GM12878 (cell line): ENCODE results near the gene TGDS. TPM values are rescaled to one million over a fixed set of nuclear protein-coding genes. Genes with fewer than 3 reads are reported as not detected.

ENCODE experiments used
- ATAC-seq: fragments of 200-7000 bp; cut with Tn5 transposase; 3 replicates; pipeline ENCODE4 v1.9.1; 2020; ENCODE audit warnings: mild to moderate bottlenecking, moderate library complexity
- BruUV-seq: library from RNA; stranded (reverse); fragments of 400-500 nt; replicated peaks from 2 replicates; lab custom pipeline; 2021; lab: Mats Ljungman, UMichigan
- CTCF ChIA-PET: fragments of 300-600 bp; sonication (Branson Sonifier 250); formaldehyde crosslinking; extraction: SDS; loops from one replicate; lab custom pipeline; 2021; ENCODE audit warnings: inconsistent platforms; lab: Yijun Ruan, JAX
- POLR2A ChIA-PET: fragments of 350-600 bp; formaldehyde crosslinking; extraction: SDS; loops from one replicate; lab custom pipeline; 2021; ENCODE audit warnings: inconsistent platforms; lab: Charles Lee
- RAD21 ChIA-PET: fragments of 300-600 bp; sonication (Branson Sonifier 250); formaldehyde crosslinking; loops from one replicate; lab custom pipeline; 2023; ENCODE audit warnings: antibody characterized with exemption; ENCODE audit not compliant: unreplicated experiment; lab: Charles Lee
- SMC1A ChIA-PET: fragments of 300-600 bp; sonication (Branson Sonifier 250); formaldehyde crosslinking; loops from one replicate; lab custom pipeline; 2023; ENCODE audit not compliant: unreplicated experiment, uncharacterized antibody; lab: Charles Lee
- DNase-seq: peaks from one replicate; pipeline ENCODE4 v3.0.0-alpha.2; 2011; ENCODE audit warnings: low read depth, low spot score
- FAIRE-seq: peaks from 3 replicates; lab custom pipeline; 2011; peaks lifted over from hg19 to GRCh38; lab: Jason Lieb, UNC
- H2AFZ ChIP-seq: 2 replicates; pipeline ENCODE4 v1.6.0; 2011; ENCODE audit warnings: low read depth, low read length, control low read depth; ENCODE audit not compliant: control insufficient read depth
- H3K27ac ChIP-seq: 2 replicates; pipeline ENCODE4 v1.5.1; 2011; ENCODE audit warnings: control low read depth; ENCODE audit not compliant: control insufficient read depth, insufficient read depth
- H3K27me3 ChIP-seq, 2 experiments: replicated peaks in 1 of 2; 2 replicates each; pipeline versions ENCODE4 v1.6.0 to v1.6.1; 2011; ENCODE audit warnings: low read length in 1 of 2; ENCODE audit not compliant: control insufficient read depth in 2 of 2, insufficient read depth in 2 of 2
- H3K36me3 ChIP-seq, 2 experiments: 2 replicates each; pipeline ENCODE4 v1.5.1; 2011; ENCODE audit warnings: low read length in 1 of 2; ENCODE audit not compliant: control insufficient read depth in 2 of 2, insufficient read depth in 2 of 2
- H3K4me1 ChIP-seq: 2 replicates; pipeline ENCODE4 v1.6.1; 2011; ENCODE audit warnings: mild to moderate bottlenecking, low read length, moderate library complexity, mixed read lengths; ENCODE audit not compliant: control insufficient read depth, insufficient read depth
- H3K4me2 ChIP-seq: 2 replicates; pipeline ENCODE4 v1.6.0; 2011; ENCODE audit warnings: control low read depth; ENCODE audit not compliant: control insufficient read depth, insufficient read depth
- H3K4me3 ChIP-seq: fragments of 200-600 bp; sonication (generic); 2 replicates; pipeline ENCODE4 v1.5.1; 2016
- H3K79me2 ChIP-seq: 2 replicates; pipeline ENCODE4 v1.6.0; 2011; ENCODE audit warnings: low read length; ENCODE audit not compliant: control insufficient read depth, insufficient read depth
- H3K9ac ChIP-seq: 2 replicates; pipeline ENCODE4 v1.8.0; 2011; ENCODE audit warnings: low read length, control low read depth, mixed read lengths; ENCODE audit not compliant: control insufficient read depth, insufficient read depth
- H3K9me3 ChIP-seq: replicated peaks from 3 replicates; pipeline ENCODE4 v1.5.1; 2011; ENCODE audit warnings: mild to moderate bottlenecking, low read length; ENCODE audit not compliant: control insufficient read depth, insufficient read depth
- H4K20me1 ChIP-seq: 2 replicates; pipeline ENCODE4 v1.6.0; 2011; ENCODE audit not compliant: control insufficient read depth, insufficient read depth
- BCLAF1 ChIP-seq: fragments of 450-650 bp; IDR thresholded peaks from 2 replicates; pipeline ENCODE4 v1.6.1; 2017; ENCODE audit warnings: antibody characterized with exemption, mild to moderate bottlenecking, moderate library complexity
- CBFB ChIP-seq: IDR thresholded peaks from 2 replicates; pipeline ENCODE4 v1.6.1; 2016; ENCODE audit warnings: antibody characterized with exemption, low read depth
- EZH2 ChIP-seq: IDR thresholded peaks from 2 replicates; pipeline ENCODE4 v1.6.1; 2012; ENCODE audit warnings: low read depth, mild to moderate bottlenecking, control low read depth, inconsistent platforms, low read length, borderline replicate concordance; ENCODE audit not compliant: control insufficient read depth
- SPI1 ChIP-seq: IDR thresholded peaks from 2 replicates; pipeline ENCODE4 v1.6.1; 2011; ENCODE audit warnings: low read depth, mild to moderate bottlenecking, low read length, moderate library complexity, borderline replicate concordance; ENCODE audit not compliant: insufficient read depth
- WGBS: methylation state at CpG from one replicate; pipeline ENCODE4 v1.1.6; 2016; ENCODE audit warnings: low lambda C conversion rate; ENCODE audit not compliant: insufficient replicate concordance, insufficient coverage; ENCODE audit errors: missing lambda C conversion rate; 5-methylcytosine and 5-hydroxymethylcytosine counted together
- in situ Hi-C: fragments of 300-500 bp; cut with MboI; formaldehyde crosslinking; loops from 9 replicates; pipeline ENCODE4 v1.14.3; 2018; ENCODE audit warnings: mixed read lengths
- intact Hi-C: fragments of 100-400 bp; cut with micrococcal nuclease; formaldehyde crosslinking; loops from one replicate; pipeline ENCODE4 v1.14.2; 2022; ENCODE audit not compliant: unreplicated experiment
- polyA plus RNA-seq, 11 experiments: library from polyadenylated mRNA; depleted of rRNA in 4 of 11; unstranded in 6 of 11; stranded (reverse) in 5 of 11; fragments of >200 nt; fragmentation: Nextera tagmentation in 4 of 11; fragmentation: Illumina TruSeq in 1 of 11; extraction: Ambion mirVana in 4 of 11; extraction: Trizol in 1 of 11; gene quantifications; 1 replicate in 1 of 11; 2 replicates in 10 of 11; pipeline versions ENCODE4 v1.2.1 to v1.2.3, GENCODE V29; 2011 to 2016; ENCODE audit warnings: inconsistent platforms in 2 of 11, missing spikeins in 2 of 11, low read depth in 1 of 11
- total RNA-seq, 4 experiments: library from RNA; depleted of rRNA in 3 of 4; stranded (reverse); fragments of >200 nt in 3 of 4; fragmentation: Illumina TruSeq in 1 of 4; extraction: Trizol in 1 of 4; gene quantifications; 2 replicates each; pipeline versions ENCODE4 v1.2.1 to v1.2.3, GENCODE V29; 2013 to 2021
- TF ChIP-seq, protein P1 (sequence below): IDR thresholded peaks from 2 replicates; pipeline ENCODE4 v1.6.1; 2011; ENCODE audit warnings: borderline replicate concordance, low read depth, mild to moderate bottlenecking, moderate library complexity, low read length; ENCODE audit not compliant: insufficient read depth, poor library complexity, severe bottlenecking

TGDS gene
- total and polyA plus RNA-seq, 10 of the 15 experiments (the other 5 are each of a cell fraction or from before 2014, with no cell fraction given): 13.1 to 44.3 (median 23.8) TPM

- Histone ChIP-seq H3K79me2 (no peaks in the 10 kb centered on the region), H3K27ac (no peak overlapping the region), H2AFZ (no peak overlapping the region), H3K4me1 (no peaks in the 10 kb centered on the region), H3K4me3 (no peak overlapping the region), H3K9ac (no peak overlapping the region), H3K9me3 (no peaks in the 10 kb centered on the region), H3K36me3 (no peaks in the 10 kb centered on the region), H3K4me2 (no peak overlapping the region), H3K27me3 (no peaks in the 10 kb centered on the region), H4K20me1 (no peaks in the 10 kb centered on the region)
- 100% methylated on average over 2 of the region's 2 CpGs for WGBS
- RAD21 ChIA-PET: interaction anchor here (1.5 kb wide), 1 partner anchor 13 kb away, joined by 4 read pairs; no protein-coding TSS in a partner anchor
- no peak for TF ChIP-seq CBFB
- TF ChIP-seq BCLAF1: no peak
- no peak for TF ChIP-seq SPI1
- TF ChIP-seq, protein P1, sequence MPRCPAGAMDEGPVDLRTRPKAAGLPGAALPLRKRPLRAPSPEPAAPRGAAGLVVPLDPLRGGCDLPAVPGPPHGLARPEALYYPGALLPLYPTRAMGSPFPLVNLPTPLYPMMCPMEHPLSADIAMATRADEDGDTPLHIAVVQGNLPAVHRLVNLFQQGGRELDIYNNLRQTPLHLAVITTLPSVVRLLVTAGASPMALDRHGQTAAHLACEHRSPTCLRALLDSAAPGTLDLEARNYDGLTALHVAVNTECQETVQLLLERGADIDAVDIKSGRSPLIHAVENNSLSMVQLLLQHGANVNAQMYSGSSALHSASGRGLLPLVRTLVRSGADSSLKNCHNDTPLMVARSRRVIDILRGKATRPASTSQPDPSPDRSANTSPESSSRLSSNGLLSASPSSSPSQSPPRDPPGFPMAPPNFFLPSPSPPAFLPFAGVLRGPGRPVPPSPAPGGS: no peak
- TF ChIP-seq EZH2: no peak
- POLR2A ChIA-PET: interaction anchor here (1.0 kb wide), 1 partner anchor 10 kb away, joined by 3 read pairs; no protein-coding TSS in a partner anchor
- FAIRE-seq (no peak), ATAC-seq (no peak), DNase-seq (no peak)
- BruUV-seq: no TSS peak
- in situ Hi-C loops (no loop called here), intact Hi-C loops (no loop called here)
- CTCF ChIA-PET: interaction anchor here (5.8 kb wide), 1 partner anchor 12 kb away, joined by 56 read pairs; no protein-coding TSS in a partner anchor
- SMC1A ChIA-PET: interaction anchor here (0.6 to 1.5 kb wide), 2 partner anchors 13 to 67 kb away, joined by 4 read pairs; no protein-coding TSS in a partner anchor
Measured at GRCh38 chr13:94630858-94631257, 34.9 kb upstream of the TGDS start.
